Left renal cortex interstitium (tissue), 4 donors: Measurements from ENCODE around the gene EDEM2. TPM values are rescaled to one million over a fixed set of nuclear protein-coding genes. Genes with fewer than 3 reads are reported as not detected.
"Not testable (repeated sequence)": the region's sequence is repeated elsewhere in the genome, so short reads cannot be mapped to it uniquely, and the experiment has no call there.

Source experiments
- DNase-seq, 4 donors: peaks; one replicate each; pipeline ENCODE4 v3.0.0-alpha.2; 2013; ENCODE audit warnings: low read depth in 4 of 4, low spot score in 2 of 4, missing footprints in 1 of 4
- polyA plus RNA-seq, 4 donors: library from polyadenylated mRNA; unstranded; fragments of 120-200 nt; gene quantifications; one replicate each; pipeline ENCODE4 v1.2.1, GENCODE V29; 2013; ENCODE audit not compliant: insufficient read length in 4 of 4

The EDEM2 gene
- polyA plus RNA-seq, 4 donors: 16.8 to 17.4 (median 17.0) TPM

- DNase-seq: no peak
Observed at GRCh38 chr20:35088231-35089145, 58.6 kb downstream of the EDEM2 start.

- DNase-seq: no peak
Observed at GRCh38 chr20:35087791-35088190, 59.3 kb downstream of the EDEM2 start.

- DNase-seq: no peak
Observed at GRCh38 chr20:35087355-35087754, 59.8 kb downstream of the EDEM2 start.

GRCh38 chr20:35085477-35086225 lies 61.5 kb downstream of the EDEM2 start:
- no peak for DNase-seq

- no peak for DNase-seq
Observed at GRCh38 chr20:35084998-35085397, 62.1 kb downstream of the EDEM2 start.

GRCh38 chr20:35080348-35080642 lies 66.8 kb downstream of the EDEM2 start:
- DNase-seq: not testable (repeated sequence)

GRCh38 chr20:35079472-35080347 lies 67.4 kb downstream of the EDEM2 start:
- DNase-seq: no peak

- DNase-seq: no peak
Observed at GRCh38 chr20:35077872-35078271, 69.3 kb downstream of the EDEM2 start.

- no peak for DNase-seq
Observed at GRCh38 chr20:35077341-35077740, 69.8 kb downstream of the EDEM2 start.

- DNase-seq: not testable (repeated sequence)
Observed at GRCh38 chr20:35071436-35072153, 75.5 kb downstream of the EDEM2 start.

- DNase-seq: no peak
Observed at GRCh38 chr20:35066194-35066593, 80.9 kb downstream of the EDEM2 start.

Other genes starting within 250 kb of the EDEM2 start
- 10 to 100 TPM; 50.1 to 61.3 (median 59.0) TPM for gene GSS, start 191.5 kb downstream of the EDEM2 start, polyA plus RNA-seq
- 1 to 10 TPM in 2 of 4 donors, under 1 TPM in 2; 0.49 to 3.0 (median 1.4) TPM for gene MYH7B, start 191.5 kb downstream of the EDEM2 start, polyA plus RNA-seq
- gene TRPC4AP, start 54.5 kb downstream of the EDEM2 start, polyA plus RNA-seq: 10 to 100 TPM; 64.4 to 72.0 (median 69.2) TPM
- 1 to 10 TPM; 7.5 to 10.0 (median 9.5) TPM for gene PROCR, start 24.7 kb upstream of the EDEM2 start, polyA plus RNA-seq
- gene MMP24, start 79.4 kb upstream of the EDEM2 start, polyA plus RNA-seq: 1 to 10 TPM; 1.7 to 2.5 (median 2.5) TPM
- 10 to 100 TPM; 37.7 to 49.2 (median 42.7) TPM for gene MMP24OS, start 130.8 kb upstream of the EDEM2 start, polyA plus RNA-seq
- 100 to 1,000 TPM; 140 to 182 (median 148) TPM for gene EIF6, start 137.4 kb upstream of the EDEM2 start, polyA plus RNA-seq
- under 1 TPM in 2 of 4 donors, not detected in 2; 0.04 to 0.06 TPM for gene FAM83C, start 145.1 kb upstream of the EDEM2 start, polyA plus RNA-seq